HG02678 (cell line): Measurements from ENCODE around the gene PRIMPOL.

Experiments used
- ATAC-seq: cut with Tn5 transposase; IDR thresholded peaks from one replicate; pipeline ENCODE4 v1.9.1; 2021; ENCODE audit warnings: mild to moderate bottlenecking, moderate library complexity; ENCODE audit not compliant: unreplicated experiment

PRIMPOL gene

GRCh38 chr4:184664445-184665210, 15.1 kb downstream of the PRIMPOL start:
- ATAC-seq = no peak

- ATAC-seq = no peak
These were observed 17.1 kb downstream of the PRIMPOL start for GRCh38 chr4:184666670-184667069.

GRCh38 chr4:184668096-184668495, 18.6 kb downstream of the PRIMPOL start:
- no peak for ATAC-seq

GRCh38 chr4:184668511-184669114, 19.1 kb downstream of the PRIMPOL start:
- ATAC-seq = no peak

- no peak for ATAC-seq
These were observed 19.7 kb downstream of the PRIMPOL start for GRCh38 chr4:184669251-184669650.

GRCh38 chr4:184671101-184671500, 21.6 kb downstream of the PRIMPOL start:
- no peak for ATAC-seq

- no peak for ATAC-seq
These were observed 23.2 kb downstream of the PRIMPOL start for GRCh38 chr4:184672741-184673140.

GRCh38 chr4:184674011-184674410, 24.5 kb downstream of the PRIMPOL start:
- ATAC-seq = no peak

- no peak for ATAC-seq
These were observed 25.5 kb downstream of the PRIMPOL start for GRCh38 chr4:184675018-184675417.

GRCh38 chr4:184675821-184676492, 26.4 kb downstream of the PRIMPOL start:
- ATAC-seq = no peak

- ATAC-seq = no peak
These were observed 31.2 kb downstream of the PRIMPOL start for GRCh38 chr4:184680698-184681097.

GRCh38 chr4:184681916-184682315, 32.4 kb downstream of the PRIMPOL start:
- no peak for ATAC-seq

GRCh38 chr4:184684491-184685189, 35.1 kb downstream of the PRIMPOL start:
- ATAC-seq = no peak

GRCh38 chr4:184688005-184688404, 38.5 kb downstream of the PRIMPOL start:
- no peak for ATAC-seq

GRCh38 chr4:184688447-184688846, 38.9 kb downstream of the PRIMPOL start:
- no peak for ATAC-seq

- no peak for ATAC-seq
These were observed 40.1 kb downstream of the PRIMPOL start for GRCh38 chr4:184689681-184690080.

- no peak for ATAC-seq
These were observed 43.5 kb downstream of the PRIMPOL start for GRCh38 chr4:184693056-184693455.

- no peak for ATAC-seq
These were observed 44.9 kb downstream of the PRIMPOL start for GRCh38 chr4:184694412-184694956.

- ATAC-seq = no peak
These were observed 45.8 kb downstream of the PRIMPOL start for GRCh38 chr4:184695178-184695896.

- no peak for ATAC-seq
These were observed 48.4 kb downstream of the PRIMPOL start for GRCh38 chr4:184697956-184698355.
